NCI-H82 treated with DMSO at 0.1 percent for 48 hours (cell line): ENCODE data around the gene AP3B1.
"Not testable (repeated sequence)": the region's sequence is repeated elsewhere in the genome, so short reads cannot be mapped to it uniquely, and the experiment has no call there.

ENCODE experiments used
- DNase-seq: peaks from one replicate; lab custom pipeline; 2025; ENCODE audit not compliant: unreplicated experiment; lab: John Stamatoyannopoulos, UW

The AP3B1 gene

DNA sequence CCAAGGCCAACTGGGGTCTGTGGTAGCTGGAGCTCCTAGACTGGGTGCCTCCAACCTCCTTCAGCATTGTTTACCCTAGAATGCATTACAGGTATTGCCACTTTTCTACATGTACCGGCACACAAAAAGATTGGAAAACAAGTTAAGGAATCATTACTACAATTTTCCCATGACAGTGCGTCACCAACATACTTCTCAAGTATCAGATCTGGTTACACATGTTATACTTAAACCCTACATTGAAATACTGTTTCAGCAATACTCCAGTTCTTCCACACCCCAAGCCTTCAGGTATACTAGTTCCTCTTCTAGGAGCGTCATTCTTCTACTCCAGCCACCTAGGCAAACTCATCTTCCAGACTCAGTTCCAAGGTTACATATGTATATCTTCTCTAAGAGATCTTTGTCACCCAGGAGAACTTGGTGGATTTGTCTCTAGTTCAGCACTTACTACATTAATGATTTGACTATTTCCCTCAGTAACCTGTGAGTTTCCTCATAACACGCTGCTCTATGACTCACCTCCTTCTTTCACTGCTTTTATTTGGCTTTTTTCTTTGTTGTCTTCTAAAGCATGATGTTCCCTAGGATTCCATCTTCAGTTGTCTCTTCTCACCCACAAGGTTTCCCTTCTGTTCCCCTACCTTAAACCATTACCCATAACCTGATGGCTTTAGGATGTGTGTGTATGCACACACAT is 217.0 kb downstream of the AP3B1 start:
- DNase-seq: no peak

DNA sequence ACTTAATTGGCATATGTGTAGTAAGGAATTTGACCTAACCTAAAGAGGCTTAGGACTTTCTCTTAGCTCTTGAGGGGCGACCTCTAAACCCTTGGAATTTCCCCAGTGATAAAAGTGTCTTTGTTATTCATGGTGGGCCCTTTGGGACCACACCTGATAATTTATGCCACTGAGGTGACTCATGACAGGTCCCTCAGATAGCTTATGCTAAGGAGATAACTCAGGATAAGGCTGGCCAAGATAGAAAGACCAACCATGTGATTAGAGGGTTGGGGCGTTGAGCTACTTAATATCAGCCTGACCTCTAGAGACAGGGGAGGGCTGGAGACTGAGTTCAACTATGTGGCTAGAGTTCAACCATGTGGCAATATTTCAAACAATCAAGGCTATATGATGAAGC is 218.1 kb downstream of the AP3B1 start:
- no peak for DNase-seq

DNA sequence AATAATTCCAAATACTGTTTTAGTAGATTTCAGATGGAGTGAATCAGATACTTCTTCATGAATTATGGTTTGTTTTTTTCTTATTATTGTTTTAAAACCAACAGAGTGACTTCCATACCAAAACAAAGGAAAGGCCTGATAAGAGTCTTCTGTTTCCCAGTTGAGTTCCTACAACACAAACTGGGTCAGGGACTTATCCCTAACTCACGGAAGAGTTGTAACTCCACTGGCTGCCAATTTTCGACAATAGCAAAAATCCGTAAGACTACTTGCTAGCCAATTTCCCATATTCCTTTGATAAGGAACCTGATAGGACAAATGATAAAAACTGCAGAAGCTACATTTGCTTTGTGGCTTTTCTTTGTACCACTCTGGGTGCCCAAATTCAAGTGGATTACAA is 219.2 kb downstream of the AP3B1 start:
- no peak for DNase-seq

GRCh38 chr5:78070691-78071090 is 223.8 kb downstream of the AP3B1 start:
- DNase-seq: not testable (repeated sequence)

- DNase-seq: not testable (repeated sequence)
Observed at GRCh38 chr5:78067581-78067980, 226.9 kb downstream of the AP3B1 start.

DNA sequence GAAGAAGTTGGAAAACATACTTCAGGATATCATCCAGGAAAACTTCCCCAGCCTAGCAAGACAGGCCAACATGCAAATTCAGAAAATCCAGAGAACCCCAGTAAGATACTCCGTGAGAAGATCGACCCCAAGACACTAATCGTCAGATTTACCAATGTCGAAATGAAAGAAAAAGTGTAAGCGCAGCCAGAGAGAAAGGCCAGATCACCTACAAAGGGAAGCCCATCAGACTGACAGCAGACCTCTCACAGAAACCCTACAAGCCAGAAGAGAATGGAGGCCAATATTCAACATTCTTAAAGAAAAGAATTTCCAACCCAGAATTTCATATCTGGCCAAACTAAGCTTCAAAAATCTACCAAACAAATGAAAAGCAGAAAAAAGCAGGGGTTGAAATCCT is 227.8 kb downstream of the AP3B1 start:
- DNase-seq: not testable (repeated sequence)

GRCh38 chr5:78065663-78066062 is 228.8 kb downstream of the AP3B1 start:
- no peak for DNase-seq

DNA sequence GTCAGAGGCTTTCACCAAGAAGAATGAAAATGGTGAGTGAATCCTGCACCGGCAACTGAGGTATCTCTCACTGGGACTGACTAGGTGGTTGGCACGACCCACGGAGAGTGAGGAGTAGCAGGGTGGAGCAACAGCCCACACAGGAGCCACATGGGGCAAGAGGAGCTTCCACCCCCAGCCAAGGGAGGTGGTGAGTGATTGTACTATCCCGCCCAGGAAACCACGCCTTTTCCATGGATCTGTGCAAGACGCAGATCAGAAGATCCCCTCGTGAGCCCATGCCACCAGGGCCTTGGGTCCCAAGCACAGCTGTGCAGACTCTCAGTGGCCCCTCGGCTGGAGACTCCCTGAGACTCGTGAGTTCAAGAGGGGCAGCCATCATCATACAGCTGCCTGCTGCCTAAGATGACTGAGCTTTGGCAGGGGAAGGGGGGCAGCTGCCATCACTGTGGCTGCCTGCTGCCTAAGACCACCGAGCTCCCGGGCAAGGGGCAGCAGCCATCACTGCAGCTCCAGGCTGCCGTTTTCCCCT is 229.5 kb downstream of the AP3B1 start:
- DNase-seq: no peak

DNA sequence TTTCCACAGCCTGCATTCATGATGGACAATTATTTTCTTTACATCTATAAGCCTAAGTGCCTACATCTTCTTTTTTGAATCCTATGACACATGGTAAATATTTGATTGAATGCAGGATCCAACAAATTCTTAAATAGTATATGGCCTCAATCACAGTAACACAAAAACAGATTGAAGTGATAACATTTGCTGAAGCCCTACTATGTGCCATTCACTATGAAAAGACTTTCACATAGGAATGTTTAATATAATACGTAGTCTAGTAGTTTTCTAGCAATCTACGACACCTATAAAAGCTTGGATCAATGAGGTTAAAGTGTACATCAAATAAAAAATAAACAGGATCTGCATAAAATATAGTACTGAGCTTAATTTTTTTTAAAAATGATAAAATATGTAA is 231.0 kb downstream of the AP3B1 start:
- DNase-seq: no peak

GRCh38 chr5:78062645-78063044 is 231.9 kb downstream of the AP3B1 start:
- DNase-seq: no peak

DNA sequence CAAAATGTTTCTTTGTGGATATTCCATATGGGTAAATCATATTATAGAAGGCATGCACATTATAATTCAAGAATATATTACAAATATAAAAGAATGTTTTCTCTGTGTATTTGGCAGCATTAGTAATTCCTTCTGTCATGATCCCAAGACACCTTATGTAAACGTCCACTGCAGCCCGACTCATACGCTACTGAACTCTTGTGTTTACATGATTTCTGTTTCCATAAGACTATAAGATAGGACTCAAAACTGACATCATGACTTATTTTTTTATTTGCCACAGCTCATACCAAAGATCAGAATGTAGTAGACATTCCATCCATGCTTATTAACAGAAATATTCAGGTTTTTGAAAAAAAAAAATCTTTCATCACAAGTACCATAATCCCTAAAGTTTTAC is 234.1 kb downstream of the AP3B1 start:
- DNase-seq: no peak

- no peak for DNase-seq
Observed at GRCh38 chr5:78058625-78059024, 235.9 kb downstream of the AP3B1 start.

- no peak for DNase-seq
Observed at GRCh38 chr5:78056901-78057514, 237.5 kb downstream of the AP3B1 start.

DNA sequence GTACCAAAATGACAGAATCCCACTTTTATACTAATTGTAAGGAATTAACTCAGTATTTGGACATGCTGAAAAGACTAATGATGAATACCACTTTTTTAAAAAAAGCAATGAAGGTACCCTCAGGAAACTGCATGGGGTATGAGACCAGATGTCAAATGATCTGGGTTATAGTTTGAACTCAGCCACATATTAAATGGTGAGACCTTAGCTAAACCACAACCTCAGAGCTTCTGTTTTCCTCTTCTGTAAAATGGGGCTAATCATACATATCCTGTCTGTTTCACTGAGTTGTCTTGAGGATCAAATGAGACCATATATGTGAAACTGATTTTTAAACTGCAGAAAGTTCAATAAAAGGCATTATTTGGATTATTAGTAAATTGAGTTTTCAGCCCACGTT is 238.4 kb downstream of the AP3B1 start:
- DNase-seq: no peak

GRCh38 chr5:78050888-78051287 is 243.6 kb downstream of the AP3B1 start:
- DNase-seq: no peak

DNA sequence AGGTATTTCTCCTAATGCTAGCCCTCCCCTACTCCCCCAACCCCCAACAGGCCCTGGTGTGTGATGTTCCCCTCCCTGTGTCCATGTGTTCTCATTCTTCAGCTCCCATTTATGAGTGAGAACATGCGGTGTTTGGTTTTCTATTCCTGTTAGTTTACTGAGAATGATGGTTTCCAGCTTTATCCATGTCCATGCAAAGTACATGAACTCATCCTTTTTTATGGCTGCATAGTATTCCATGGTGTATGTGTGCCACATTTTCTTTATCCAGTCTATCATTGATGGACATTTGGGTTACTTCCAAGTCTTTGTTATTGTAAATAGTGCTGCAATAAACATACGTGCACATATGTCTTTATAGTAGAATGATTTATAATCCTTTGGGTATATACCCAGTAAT is 247.7 kb downstream of the AP3B1 start:
- not testable (repeated sequence) for DNase-seq

- DNase-seq: no peak
Observed at GRCh38 chr5:78046006-78046405, 248.5 kb downstream of the AP3B1 start.

DNA sequence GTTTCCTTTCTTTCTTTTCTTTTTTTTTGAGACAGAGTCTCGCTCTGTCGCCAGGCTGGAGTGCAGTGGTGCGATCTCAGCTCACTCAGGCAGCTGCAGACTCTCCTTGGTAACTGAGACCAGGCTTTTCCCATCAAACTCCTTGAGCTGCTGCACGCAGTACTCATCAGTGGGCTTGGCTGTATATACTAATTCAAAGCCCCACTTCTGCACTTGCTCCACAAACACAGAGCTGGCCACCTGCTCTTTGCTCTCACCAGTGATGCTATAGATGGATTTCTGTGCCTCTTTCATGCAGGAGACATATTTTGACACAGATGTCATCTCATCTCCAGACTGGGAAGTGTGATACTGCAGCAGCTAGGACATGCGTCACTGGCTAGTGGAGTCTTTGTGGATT is 252.7 kb downstream of the AP3B1 start:
- DNase-seq: no peak

DNA sequence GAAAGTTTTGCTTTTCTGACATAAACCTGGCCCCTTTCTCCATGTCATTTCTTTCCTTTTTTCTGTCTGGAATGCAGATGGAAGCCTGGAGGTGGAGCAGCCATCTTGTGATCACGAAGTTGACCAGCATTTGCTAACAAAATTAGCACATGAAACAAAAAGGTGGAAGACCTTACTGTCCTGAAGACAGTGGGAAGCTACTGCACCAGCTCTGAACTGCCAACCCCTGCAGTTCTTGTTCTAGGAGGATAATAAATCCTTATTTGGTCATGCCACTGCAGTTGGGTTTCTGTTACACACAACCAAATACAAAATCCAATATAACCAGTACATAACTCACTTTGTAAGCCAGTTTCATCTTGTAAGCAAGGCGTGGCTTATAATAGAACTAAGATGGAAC is 269.0 kb downstream of the AP3B1 start:
- DNase-seq: no peak

- no peak for DNase-seq
Observed at GRCh38 chr5:78019744-78020143, 274.8 kb downstream of the AP3B1 start.

GRCh38 chr5:78016863-78017529 is 277.5 kb downstream of the AP3B1 start:
- DNase-seq: no peak

DNA sequence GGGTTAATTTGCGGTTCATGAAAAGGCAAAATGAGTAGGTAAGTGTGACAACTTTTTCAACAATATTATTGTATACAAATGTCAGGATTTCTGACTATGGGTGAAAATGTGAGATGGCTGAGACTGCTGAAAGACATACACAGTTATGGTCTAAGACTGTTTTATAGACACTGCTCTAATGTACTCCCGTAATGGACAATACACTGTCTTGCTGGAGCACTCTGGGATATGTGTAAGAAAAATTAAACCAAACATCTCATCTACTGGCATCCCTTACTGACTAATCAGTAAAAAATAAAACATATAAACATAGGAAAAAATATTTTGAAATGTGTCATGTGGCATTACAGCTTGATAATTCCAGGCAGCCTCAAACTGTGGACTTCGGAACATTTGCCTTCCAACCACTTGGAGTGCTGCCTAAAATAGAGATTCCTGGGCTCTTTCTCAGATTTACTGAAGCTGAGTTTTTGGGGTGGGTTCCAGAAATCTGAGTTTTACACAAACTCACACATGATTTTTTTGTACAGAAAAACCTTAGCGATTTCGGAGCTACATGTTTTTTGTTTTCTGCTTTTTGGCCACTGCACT is 284.5 kb downstream of the AP3B1 start:
- DNase-seq: no peak
